Measurements from ENCODE around the gene TOX3. TPM values are rescaled to one million over a fixed set of nuclear protein-coding genes. Genes with fewer than 3 reads are reported as not detected.

The TOX3 gene
- total and polyA plus RNA-seq, 2 of the 8 experiments (the other 6 are each of a cell fraction or from before 2014, with no cell fraction given), result 16.7 to 31.2 TPM

DNA sequence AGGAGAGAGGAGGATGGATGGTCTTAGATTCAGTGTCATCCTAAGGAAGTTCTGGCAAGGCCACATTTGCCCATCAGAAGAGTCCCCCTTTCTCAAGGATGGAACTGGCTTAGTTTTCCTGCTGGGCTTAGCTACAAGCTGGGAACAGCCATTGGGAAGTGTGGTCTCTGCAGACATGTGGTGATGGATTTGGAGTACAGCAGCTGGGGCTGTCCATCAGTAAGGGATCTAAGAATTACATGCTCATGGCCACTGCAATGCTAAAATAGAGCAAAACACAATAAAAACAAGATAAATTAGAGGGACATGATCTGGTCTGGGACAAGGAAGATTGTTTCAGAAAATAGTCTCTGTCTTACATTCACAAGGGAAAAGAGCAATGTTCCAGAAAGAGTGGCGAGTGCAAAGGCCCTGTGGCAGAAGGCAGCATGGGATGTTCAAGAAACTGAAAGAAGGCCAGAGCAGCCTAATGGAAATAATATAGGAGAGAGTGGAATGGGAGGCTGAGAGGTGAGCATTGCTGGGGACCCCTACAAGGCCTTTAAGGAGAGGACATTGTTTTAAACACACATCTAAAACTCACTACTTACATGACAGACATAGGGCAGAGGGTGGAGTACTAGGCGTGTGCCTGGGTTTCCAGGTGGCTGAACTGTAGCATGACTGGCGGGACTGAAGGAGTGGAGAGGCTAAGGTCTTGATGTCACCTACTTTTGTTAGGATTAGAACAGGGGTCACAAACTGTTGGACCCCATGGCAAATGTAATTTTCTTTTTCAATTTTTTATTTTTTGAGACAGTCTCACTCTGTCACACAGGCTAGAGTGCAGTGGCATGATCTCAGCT is 17.0 kb upstream of the TOX3 start:
- POLR2A ChIA-PET (ENCODE audit: partially characterized antibody), result interaction anchor here (1.1 to 1.2 kb wide), 2 partner anchors 9 to 13 kb away, joined by 3 to 4 read pairs; no protein-coding TSS in a partner anchor
- Histone ChIP-seq H3K9me3 (ENCODE audit: insufficient read depth in 2 of 2, low read depth in 1 of 2, low read length in 1 of 2) (no peaks in the 10 kb centered on the region), H4K91ac (replicated peaks; ENCODE audit: insufficient read length, low read length) (no peak overlapping the region), H4K5ac (ENCODE audit: insufficient read length, low read depth, low read length) (no peak overlapping the region), H4K8ac (ENCODE audit: extremely low read depth, insufficient read depth, low read length) (no peak overlapping the region; the same call in 1 of the 2 replicates), H3K27me3 (replicated peaks in 1 of 4; ENCODE audit: control insufficient read depth in 3 of 4, extremely low read depth in 1 of 4, insufficient read depth in 3 of 4, low read length in 3 of 4) (no peaks in the 10 kb centered on the region), H3K23me2 (ENCODE audit: low read depth, low read length) (no peaks in the 10 kb centered on the region), H2BK5ac (ENCODE audit: low read depth, low read length) (no peak overlapping the region), H3K27ac (ENCODE audit: low read depth, low read length) (no peak overlapping the region), H3K4me3 (ENCODE audit: extremely low read depth in 1 of 4, insufficient read depth in 2 of 4, low read depth in 3 of 4, low read length in 4 of 4) (no peak overlapping the region), H3K56ac (replicated peaks; ENCODE audit: insufficient read length, low read depth, low read length) (no peak overlapping the region), H3K36me3 (ENCODE audit: control insufficient read depth in 2 of 4, insufficient read depth in 4 of 4, low read length in 3 of 4) (no peaks in the 10 kb centered on the region), H3K4me1 (replicated peaks in 1 of 4; ENCODE audit: control insufficient read depth in 3 of 4, insufficient read depth in 4 of 4, low read length in 3 of 4) (peaks cover 4 to 6% (median 6%) of the 10 kb centered on the region in 4 experiments; a peak in 5 of 7 replicates), H2AK5ac (ENCODE audit: low read depth, low read length) (no peak overlapping the region), H2BK20ac (ENCODE audit: low read length) (no peak overlapping the region), H3K9ac (replicated peaks in 1 of 4; ENCODE audit: extremely low read depth in 1 of 4, low read depth in 3 of 4, low read length in 3 of 4) (no peak overlapping the region), H2BK12ac (ENCODE audit: low read depth, low read length) (no peak overlapping the region), H2BK15ac (ENCODE audit: low read length) (no peak overlapping the region), H3K18ac (ENCODE audit: extremely low read depth, low read length) (no peak overlapping the region), H3K79me2 (ENCODE audit: control insufficient read depth in 1 of 2, insufficient read depth in 2 of 2, low read length in 2 of 2) (no peaks in the 10 kb centered on the region), H3K14ac (ENCODE audit: insufficient read length) (peak overlapping the region; percentile 94), H2AFZ (ENCODE audit: low read length) (no peak overlapping the region), H2BK120ac (replicated peaks; ENCODE audit: low read depth, low read length) (no peak overlapping the region), H3K79me1 (ENCODE audit: low read depth, low read length) (no peaks in the 10 kb centered on the region), H3K4ac (replicated peaks; ENCODE audit: insufficient read length, low read depth, low read length) (no peak overlapping the region), H3K4me2 (ENCODE audit: insufficient read depth in 1 of 2, low read depth in 2 of 2, low read length in 2 of 2) (no peak overlapping the region), H4K20me1 (replicated peaks in 1 of 2; ENCODE audit: control insufficient read depth in 1 of 2, insufficient read depth in 2 of 2, low read length in 2 of 2) (no peaks in the 10 kb centered on the region), H3K23ac (ENCODE audit: insufficient read length) (no peak overlapping the region)
- FAIRE-seq (no peak), DNase-seq (ENCODE audit: low read depth in 1 of 2, low spot score in 2 of 2) (no peak)
- TF ChIP-seq SIX5 (IDR thresholded peaks at IDR 0.05; ENCODE audit: low read depth, low read length), result no peak
- TF ChIP-seq SP1 (IDR thresholded peaks at IDR 0.05; ENCODE audit: low read depth, low read length), result no peak
- no peak for TF ChIP-seq CHD2 (IDR thresholded peaks at IDR 0.05; ENCODE audit: low read length)
- TF ChIP-seq HDAC2 (IDR thresholded peaks at IDR 0.05; ENCODE audit: borderline replicate concordance in 1 of 2, low read depth in 2 of 2, low read length in 2 of 2), result no peak
- no peak for TF ChIP-seq SP4 (IDR thresholded peaks at IDR 0.05; ENCODE audit: low read length)
- no peak for TF ChIP-seq EGR1 (IDR thresholded peaks at IDR 0.05; ENCODE audit: borderline replicate concordance, low read depth, low read length)
- WGBS, 2 experiments (ENCODE audit: extremely low coverage in 1 of 2, insufficient coverage in 1 of 2, insufficient read length in 1 of 2, insufficient replicate concordance in 2 of 2, low coverage in 1 of 2, low lambda C conversion rate in 2 of 2, missing lambda C conversion rate in 1 of 2), result 91% methylated on average over 3 of the region's 3 CpGs; no CpG with 5 or more reads in 1 of the 2 experiments
- CTCF ChIA-PET (ENCODE audit: partially characterized antibody), result interaction anchor here (0.6 to 2.0 kb wide), 2 partner anchors 13 to 20 kb away, joined by 3 to 6 read pairs; no protein-coding TSS in a partner anchor

All from H1 (cell line).